HEK293T (cell line): ENCODE results near the gene MRTO4.
A peak's percentile ranks its signal among the peaks of the same experiment; 100 is the strongest.
"Not testable (repeated sequence)": the region's sequence is repeated elsewhere in the genome, so short reads cannot be mapped to it uniquely, and the experiment has no call there.

Experiments used
- CTCF ChIA-PET: fragments of 350-600 bp; formaldehyde crosslinking; extraction: SDS; loops from one replicate; lab custom pipeline; 2021; ENCODE audit warnings: antibody characterized with exemption, inconsistent platforms; lab: Yijun Ruan, JAX
- POLR2A ChIA-PET: fragments of 350-600 bp; formaldehyde crosslinking; extraction: SDS; loops from one replicate; lab custom pipeline; 2020; ENCODE audit warnings: antibody characterized with exemption, inconsistent platforms; lab: Yijun Ruan, JAX
- DNase-seq: peaks from one replicate; pipeline ENCODE4 v3.0.0; 2012; ENCODE audit warnings: mixed read lengths; ENCODE audit errors: extremely low spot score
- ARNT ChIP-seq: fragments of 450-650 bp; IDR thresholded peaks from 2 replicates; pipeline ENCODE4 v1.6.1; 2017; ENCODE audit warnings: mild to moderate bottlenecking
- BHLHE40 ChIP-seq: fragments of 450-650 bp; IDR thresholded peaks from 2 replicates; pipeline ENCODE4 v1.6.1; 2016; ENCODE audit warnings: mild to moderate bottlenecking, moderate library complexity, borderline replicate concordance
- CTBP1 ChIP-seq: fragments of 450-650 bp; IDR thresholded peaks from 2 replicates; pipeline ENCODE4 v1.6.1; 2016; ENCODE audit warnings: borderline replicate concordance
- ELF4 ChIP-seq: fragments of 450-650 bp; IDR thresholded peaks from 2 replicates; pipeline ENCODE4 v1.6.1; 2017; ENCODE audit warnings: antibody characterized with exemption
- FOXA1 ChIP-seq: fragments of 450-650 bp; IDR thresholded peaks from 2 replicates; pipeline ENCODE4 v1.6.1; 2016; ENCODE audit warnings: mild to moderate bottlenecking
- FOXK2 ChIP-seq: fragments of 450-650 bp; IDR thresholded peaks from 2 replicates; pipeline ENCODE4 v1.6.1; 2016; ENCODE audit warnings: mild to moderate bottlenecking
- FOXM1 ChIP-seq: fragments of 450-650 bp; IDR thresholded peaks from 2 replicates; pipeline ENCODE4 v1.6.1; 2017; ENCODE audit warnings: mild to moderate bottlenecking, borderline replicate concordance
- HDGF ChIP-seq: fragments of 450-650 bp; IDR thresholded peaks from 2 replicates; pipeline ENCODE4 v1.6.1; 2017; ENCODE audit warnings: antibody characterized with exemption, borderline replicate concordance
- L3MBTL2 ChIP-seq: fragments of 450-650 bp; conservative IDR thresholded peaks from 2 replicates; pipeline ENCODE4 v1.6.1; 2016; ENCODE audit warnings: mild to moderate bottlenecking
- LEF1 ChIP-seq: fragments of 450-650 bp; IDR thresholded peaks from 2 replicates; pipeline ENCODE4 v1.6.1; 2017; ENCODE audit warnings: mild to moderate bottlenecking, borderline replicate concordance
- NFRKB ChIP-seq: fragments of 450-650 bp; IDR thresholded peaks from 2 replicates; pipeline ENCODE4 v1.6.1; 2016; ENCODE audit warnings: mild to moderate bottlenecking, moderate library complexity
- PKNOX1 ChIP-seq: fragments of 450-650 bp; IDR thresholded peaks from 2 replicates; pipeline ENCODE4 v1.6.1; 2016
- SP1 ChIP-seq: fragments of 450-650 bp; IDR thresholded peaks from 2 replicates; pipeline ENCODE4 v1.6.1; 2017
- SUZ12 ChIP-seq: fragments of 450-650 bp; IDR thresholded peaks from 2 replicates; pipeline ENCODE4 v1.6.1; 2016; ENCODE audit warnings: mild to moderate bottlenecking
- TARDBP ChIP-seq: fragments of 450-650 bp; IDR thresholded peaks from 2 replicates; pipeline ENCODE4 v1.6.1; 2016
- ZNF384 ChIP-seq: fragments of 450-650 bp; IDR thresholded peaks from 2 replicates; pipeline ENCODE4 v1.6.1; 2016

Gene MRTO4

DNA sequence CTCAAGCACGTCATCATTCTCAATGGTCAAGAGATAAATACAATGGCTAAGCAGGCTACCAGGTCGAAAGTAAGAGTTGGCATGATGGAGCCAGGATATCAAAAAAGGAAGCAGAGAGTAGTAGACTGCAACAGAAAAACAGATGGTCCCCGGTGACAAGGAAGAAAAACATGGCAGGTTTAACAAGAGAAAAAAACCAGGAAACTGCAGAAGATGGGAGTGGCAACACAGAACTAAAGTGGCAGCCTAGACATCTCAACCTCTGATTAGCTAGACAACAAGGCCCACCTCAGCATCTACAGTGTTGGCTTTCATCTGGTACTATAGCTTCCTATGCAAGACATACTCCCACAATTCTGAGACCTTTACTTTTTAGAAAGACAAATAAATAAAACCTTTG, 44.7 kb upstream of the MRTO4 start:
- TF ChIP-seq ARNT (no peak), SP1 (no peak), NFRKB (no peak), PKNOX1 (no peak), SUZ12 (no peak)
- CTCF ChIA-PET = interaction anchor here (0.6 kb wide), 1 partner anchor 92 kb away, joined by 3 read pairs; no protein-coding TSS in a partner anchor
- no peak for DNase-seq
- POLR2A ChIA-PET = interaction anchor here (2.0 kb wide), 1 partner anchor 45 kb away, joined by 4 read pairs; the partner anchor contains the start of genes EMC1 and MRTO4

GRCh38 chr1:19208710-19209438, 42.7 kb upstream of the MRTO4 start:
- TF ChIP-seq FOXK2 = no peak
- ChIA-PET POLR2A (interaction anchor here (1.2 to 2.0 kb wide), 3 partner anchors 9 to 43 kb away, joined by 3 to 5 read pairs (median 4); partner anchors contain the start of genes EMC1 and MRTO4), CTCF (no interaction called here)
- no peak for DNase-seq

GRCh38 chr1:19209439-19209989, 42.1 kb upstream of the MRTO4 start:
- TF ChIP-seq FOXM1 (no peak), L3MBTL2 (no peak), ZNF384 (no peak)
- ChIA-PET POLR2A (interaction anchor here (1.2 kb wide), 2 partner anchors 9 to 11 kb away, joined by 3 to 5 read pairs; no protein-coding TSS in a partner anchor), CTCF (no interaction called here)
- peak; percentile 20 for DNase-seq

GRCh38 chr1:19209990-19210771, 41.4 kb upstream of the MRTO4 start, which contains the start of gene UBR4:
TSS of gene UBR4 (minus strand) at chr1:19210266. CDS start at chr1:19210248, 18 bp downstream.
- peak; percentile 97 for TF ChIP-seq L3MBTL2
- TF ChIP-seq HDGF = no peak
- peak; percentile 56; the same call in 1 of the 2 replicates for TF ChIP-seq ELF4
- ChIA-PET CTCF (no interaction called here), POLR2A (interaction anchor here (1.2 kb wide), 2 partner anchors 10 to 12 kb away, joined by 3 to 5 read pairs; no protein-coding TSS in a partner anchor)
- peak; percentile 94 for DNase-seq

GRCh38 chr1:19210772-19211549, 40.6 kb upstream of the MRTO4 start:
- ChIA-PET CTCF (no interaction called here), POLR2A (interaction anchor here (0.7 to 1.4 kb wide), 2 partner anchors 9 to 40 kb away, joined by 3 to 4 read pairs; partner anchors contain the start of genes EMC1 and MRTO4)
- no peak for TF ChIP-seq SUZ12
- TF ChIP-seq ARNT = no peak
- TF ChIP-seq ELF4 = no peak
- no peak for TF ChIP-seq FOXM1
- TF ChIP-seq BHLHE40 = no peak
- TF ChIP-seq FOXK2 = no peak
- no peak for TF ChIP-seq TARDBP
- no peak for DNase-seq

- no peak for DNase-seq
- POLR2A ChIA-PET = interaction anchor here (0.8 to 1.4 kb wide), 2 partner anchors 39 to 394 kb away, joined by 3 to 4 read pairs; partner anchors contain the start of genes EMC1 and MRTO4
- CTCF ChIA-PET = no interaction called here
- peak; percentile 54; the same call in 1 of the 2 replicates for TF ChIP-seq PKNOX1
- TF ChIP-seq L3MBTL2 = no peak
- no peak for TF ChIP-seq ELF4
Measured at GRCh38 chr1:19212167-19212566, 39.4 kb upstream of the MRTO4 start.

DNA sequence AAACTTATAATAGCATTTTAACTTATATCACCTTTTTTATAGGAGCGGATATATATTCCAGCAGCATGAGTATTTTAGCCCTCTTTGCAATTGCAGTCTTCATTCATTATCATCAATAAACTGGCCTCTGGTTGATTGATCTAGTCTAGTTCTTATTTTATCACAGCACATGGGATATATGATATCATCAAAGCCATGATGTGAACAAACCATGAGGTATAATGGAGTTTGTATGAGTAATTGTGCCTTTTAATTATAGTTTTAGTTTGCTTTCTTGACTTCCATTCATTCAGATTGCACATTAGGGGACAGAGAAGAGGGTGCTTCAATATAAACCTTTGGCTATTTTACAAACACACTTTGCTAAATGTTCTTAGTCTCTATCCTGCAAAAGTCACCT, 38.0 kb upstream of the MRTO4 start:
- CTCF ChIA-PET = no interaction called here
- POLR2A ChIA-PET = no interaction called here
- no peak for TF ChIP-seq FOXA1
- no peak for TF ChIP-seq SP1
- no peak for TF ChIP-seq FOXM1
- no peak for TF ChIP-seq FOXK2
- no peak for TF ChIP-seq BHLHE40
- no peak for TF ChIP-seq CTBP1
- TF ChIP-seq TARDBP = no peak
- no peak for TF ChIP-seq LEF1
- no peak for DNase-seq

DNA sequence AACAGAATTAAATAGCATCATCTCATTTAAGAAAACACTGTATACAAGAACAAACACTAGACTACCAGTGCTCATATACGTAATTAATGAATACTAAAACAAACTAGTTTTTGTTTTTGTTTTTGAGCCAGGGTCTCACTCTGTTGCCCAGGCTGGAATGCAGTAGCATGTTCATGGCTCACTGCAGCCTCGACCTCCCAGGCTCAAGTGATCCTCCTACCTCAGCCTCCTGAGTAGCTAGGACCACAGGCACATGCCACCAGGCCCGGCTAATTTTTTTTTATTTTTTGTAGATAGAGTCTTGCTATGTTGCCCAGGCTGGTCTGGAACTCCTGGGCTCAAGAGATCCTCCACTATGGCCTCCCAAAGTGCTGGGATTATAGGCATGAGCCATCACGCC, 35.0 kb upstream of the MRTO4 start:
- POLR2A ChIA-PET, DNase-seq, CTCF ChIA-PET: not testable (repeated sequence)
